ENCODE measurements around the gene FAM222A. TPM values are rescaled to one million over a fixed set of nuclear protein-coding genes. Genes with fewer than 3 reads are reported as not detected.

The FAM222A gene
- total RNA-seq, 2 donors from 2014 or later = 0.11 to 0.63 TPM

DNA sequence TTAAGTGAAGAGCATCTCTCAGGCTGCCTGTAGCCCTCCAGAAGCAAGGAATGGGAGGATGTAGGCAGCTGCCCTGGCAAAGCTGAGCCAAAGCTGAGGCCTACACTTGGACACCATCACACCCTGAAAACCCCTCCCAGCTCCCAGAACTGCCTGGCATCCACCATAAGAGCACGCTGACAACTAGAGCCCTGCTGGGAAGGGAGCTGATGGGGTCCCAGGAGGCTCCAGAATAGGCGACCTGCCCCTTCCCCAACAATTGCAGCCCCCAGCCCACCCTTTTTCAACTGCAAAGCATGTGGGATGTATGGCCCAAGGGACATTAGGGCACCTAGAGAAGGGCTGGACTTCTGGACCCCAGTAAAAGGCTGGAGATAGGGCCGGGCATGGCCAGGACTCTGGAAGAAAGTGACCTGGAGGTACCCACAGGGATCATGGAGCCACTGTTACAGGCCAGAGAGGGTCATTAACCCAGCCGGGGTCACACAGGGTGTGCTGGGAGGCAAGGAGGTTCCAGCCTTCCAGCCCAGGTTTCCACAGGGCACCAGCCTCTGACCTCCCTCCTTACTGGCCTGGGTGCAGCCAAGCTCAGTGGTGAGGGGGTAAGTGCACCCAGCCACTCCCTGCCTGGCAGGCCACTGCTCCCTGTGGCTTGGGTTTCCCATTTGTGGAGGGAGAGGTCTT, 27.8 kb downstream of the FAM222A start:
- no peak for ATAC-seq (replicated peaks)
- no peaks in the 10 kb centered on the region for H3K4me1 Mint-ChIP-seq
- no peaks in the 10 kb centered on the region for H3K9me3 Mint-ChIP-seq
- no peak overlapping the region for H3K4me3 Mint-ChIP-seq
- no peaks in the 10 kb centered on the region for H3K36me3 Mint-ChIP-seq (ENCODE audit: low read depth)
- no peaks in the 10 kb centered on the region for H3K27me3 Mint-ChIP-seq
- H3K27ac Mint-ChIP-seq = no peak overlapping the region

DNA sequence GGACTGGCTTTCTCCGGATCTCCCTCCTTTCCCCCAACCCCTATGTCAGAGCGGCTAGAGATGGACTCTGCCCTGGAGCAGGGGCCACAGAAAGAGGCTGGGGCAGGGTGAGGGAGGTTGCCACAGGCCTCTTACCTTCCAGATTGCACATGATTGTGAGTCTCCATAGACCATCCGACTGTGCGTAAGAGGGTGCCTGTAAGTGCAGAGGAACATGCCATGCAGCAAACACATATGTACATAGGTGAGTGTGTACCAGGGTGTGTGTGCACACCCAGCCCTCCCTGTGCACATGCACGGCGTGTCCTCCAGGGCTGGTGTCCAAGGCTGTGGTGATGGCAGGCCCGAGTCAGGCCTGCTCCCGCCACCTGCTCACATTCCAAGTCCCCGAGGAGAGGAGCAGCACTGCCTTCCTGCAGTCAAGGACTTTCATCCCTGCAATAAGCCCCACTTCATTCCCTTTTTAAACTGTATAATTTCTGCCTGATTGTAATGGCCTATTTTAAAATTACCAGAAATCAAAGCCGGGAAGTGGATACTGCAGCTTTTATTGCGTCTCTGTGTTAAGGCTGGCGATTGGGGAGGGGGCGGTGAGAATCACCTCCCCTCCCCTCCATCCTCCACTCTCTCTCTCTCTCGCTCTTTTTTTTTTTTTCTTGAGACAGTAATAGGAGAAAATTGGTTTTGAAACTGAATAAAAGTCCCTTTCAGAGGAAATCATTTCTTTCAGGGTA, 28.5 kb downstream of the FAM222A start:
- Mint-ChIP-seq H3K36me3 (ENCODE audit: low read depth) (no peaks in the 10 kb centered on the region), H3K4me3 (no peak overlapping the region), H3K27ac (no peak overlapping the region), H3K4me1 (no peaks in the 10 kb centered on the region), H3K27me3 (no peaks in the 10 kb centered on the region), H3K9me3 (no peaks in the 10 kb centered on the region)
- ATAC-seq (replicated peaks) = no peak

DNA sequence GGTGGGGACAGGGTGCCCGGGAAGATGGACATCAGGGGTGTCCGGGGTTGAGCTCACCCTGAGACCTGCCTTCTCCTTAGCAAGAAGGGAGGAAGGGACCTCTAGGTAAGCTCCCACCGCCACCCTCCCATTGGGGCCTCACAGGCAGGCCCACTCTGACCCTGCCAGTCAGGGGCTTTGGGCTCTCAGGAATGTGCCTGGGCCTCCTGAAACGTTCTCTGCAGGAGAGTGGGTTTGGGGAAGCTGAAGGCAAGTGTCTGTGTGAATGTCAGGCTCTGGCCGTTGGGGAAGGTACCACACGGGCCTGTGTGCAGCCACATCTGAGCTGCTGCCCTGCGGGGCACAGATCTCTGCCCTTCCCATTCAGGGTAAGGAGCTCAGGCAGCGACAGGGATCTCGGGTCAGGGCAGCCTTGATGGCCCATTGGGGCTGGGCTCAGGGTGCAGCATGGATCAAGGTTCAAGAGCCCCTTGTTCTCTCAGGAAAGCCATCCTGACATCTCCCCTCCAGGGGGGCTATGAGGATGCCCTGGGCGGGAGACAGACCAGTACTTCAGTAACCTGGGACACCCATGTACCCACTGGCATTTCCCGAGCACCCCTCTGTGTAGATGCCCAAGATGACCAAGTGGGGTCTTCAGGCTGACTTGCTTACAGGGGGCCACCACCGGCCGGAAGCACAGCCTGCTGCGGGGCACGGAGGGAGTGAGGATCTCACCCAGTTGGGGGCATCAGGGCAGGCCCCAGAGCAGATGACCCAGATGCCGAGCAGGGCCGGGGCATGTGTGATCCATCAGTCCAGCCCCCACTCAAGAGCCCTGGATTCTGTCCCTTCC, 29.7 kb downstream of the FAM222A start:
- no peaks in the 10 kb centered on the region for H3K27me3 Mint-ChIP-seq
- no peak for ATAC-seq (replicated peaks)
- H3K9me3 Mint-ChIP-seq = no peaks in the 10 kb centered on the region
- H3K4me3 Mint-ChIP-seq = no peak overlapping the region
- no peak overlapping the region for H3K27ac Mint-ChIP-seq
- H3K4me1 Mint-ChIP-seq = no peaks in the 10 kb centered on the region
- H3K36me3 Mint-ChIP-seq (ENCODE audit: low read depth) = no peaks in the 10 kb centered on the region

DNA sequence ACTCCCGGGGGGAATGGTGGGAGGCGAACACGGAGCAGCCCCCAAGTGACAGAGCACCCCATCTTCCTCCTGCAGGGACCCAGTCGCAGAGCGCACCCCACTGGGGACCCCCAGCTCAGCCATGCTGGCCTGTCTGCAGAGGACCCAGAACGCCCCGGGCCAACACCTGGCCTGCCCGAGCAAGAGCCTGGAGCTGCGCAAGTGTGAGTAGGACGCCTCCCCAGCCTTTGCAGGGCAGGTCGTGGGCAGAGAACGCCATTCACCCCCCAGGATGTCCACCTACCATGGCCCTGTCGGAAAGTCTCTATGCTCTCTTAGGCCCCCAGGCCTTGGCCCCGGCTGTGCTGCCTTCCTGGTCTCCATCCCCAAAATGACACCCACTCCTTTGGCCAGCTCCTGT, 30.4 kb downstream of the FAM222A start:
- Mint-ChIP-seq H3K27me3 (no peaks in the 10 kb centered on the region), H3K36me3 (ENCODE audit: low read depth) (no peaks in the 10 kb centered on the region), H3K4me1 (no peaks in the 10 kb centered on the region), H3K9me3 (no peaks in the 10 kb centered on the region), H3K27ac (no peak overlapping the region), H3K4me3 (no peak overlapping the region)
- no peak for ATAC-seq (replicated peaks)

DNA sequence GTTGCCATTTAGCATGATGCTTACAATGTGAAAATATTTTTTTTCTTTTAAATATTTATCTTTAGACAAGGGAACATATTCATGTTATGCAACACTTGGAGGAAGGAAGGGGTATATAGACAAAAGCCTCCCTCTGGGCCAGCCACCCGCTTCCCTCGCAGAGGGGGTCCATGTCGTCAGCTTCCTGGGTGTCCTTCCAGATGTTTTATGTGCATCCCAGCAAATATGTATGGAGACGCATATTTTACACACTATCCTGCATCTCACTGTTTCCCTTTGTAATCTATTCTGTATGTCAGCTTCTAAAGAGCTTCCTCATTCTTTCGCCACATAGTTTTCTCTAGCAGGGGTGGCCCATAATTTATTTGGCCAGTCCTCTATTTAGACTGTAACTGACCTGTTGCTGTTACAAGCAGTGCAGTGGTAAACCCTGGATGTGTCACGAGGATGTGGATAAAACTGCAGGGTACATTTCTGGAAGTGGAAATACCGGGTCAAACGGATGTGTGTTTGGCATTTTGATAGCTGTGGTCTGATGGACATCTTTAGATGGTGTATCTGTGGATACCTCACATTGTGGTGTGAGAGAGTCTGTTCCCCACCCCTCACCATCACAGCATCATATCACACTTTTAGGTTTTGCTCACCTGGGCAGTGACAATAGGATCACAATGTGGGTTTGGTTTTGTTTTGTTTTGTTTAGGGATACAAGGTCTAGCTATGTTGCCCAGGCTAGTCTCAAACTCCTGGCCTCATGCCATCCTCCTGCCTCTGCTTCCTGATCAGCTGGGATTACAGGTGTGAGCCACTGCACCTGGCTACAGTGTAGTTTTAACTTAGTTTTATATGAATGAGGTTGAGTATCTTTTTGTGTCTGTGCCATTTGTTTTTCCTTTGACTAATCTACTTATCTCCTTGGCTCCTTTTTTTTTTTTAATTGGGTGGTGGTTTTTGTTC, 31.6 kb downstream of the FAM222A start:
- Mint-ChIP-seq H3K4me3 (no peak overlapping the region), H3K4me1 (no peaks in the 10 kb centered on the region), H3K27ac (no peak overlapping the region), H3K9me3 (no peaks in the 10 kb centered on the region), H3K36me3 (ENCODE audit: low read depth) (no peaks in the 10 kb centered on the region), H3K27me3 (no peaks in the 10 kb centered on the region)
- no peak for ATAC-seq (replicated peaks)

DNA sequence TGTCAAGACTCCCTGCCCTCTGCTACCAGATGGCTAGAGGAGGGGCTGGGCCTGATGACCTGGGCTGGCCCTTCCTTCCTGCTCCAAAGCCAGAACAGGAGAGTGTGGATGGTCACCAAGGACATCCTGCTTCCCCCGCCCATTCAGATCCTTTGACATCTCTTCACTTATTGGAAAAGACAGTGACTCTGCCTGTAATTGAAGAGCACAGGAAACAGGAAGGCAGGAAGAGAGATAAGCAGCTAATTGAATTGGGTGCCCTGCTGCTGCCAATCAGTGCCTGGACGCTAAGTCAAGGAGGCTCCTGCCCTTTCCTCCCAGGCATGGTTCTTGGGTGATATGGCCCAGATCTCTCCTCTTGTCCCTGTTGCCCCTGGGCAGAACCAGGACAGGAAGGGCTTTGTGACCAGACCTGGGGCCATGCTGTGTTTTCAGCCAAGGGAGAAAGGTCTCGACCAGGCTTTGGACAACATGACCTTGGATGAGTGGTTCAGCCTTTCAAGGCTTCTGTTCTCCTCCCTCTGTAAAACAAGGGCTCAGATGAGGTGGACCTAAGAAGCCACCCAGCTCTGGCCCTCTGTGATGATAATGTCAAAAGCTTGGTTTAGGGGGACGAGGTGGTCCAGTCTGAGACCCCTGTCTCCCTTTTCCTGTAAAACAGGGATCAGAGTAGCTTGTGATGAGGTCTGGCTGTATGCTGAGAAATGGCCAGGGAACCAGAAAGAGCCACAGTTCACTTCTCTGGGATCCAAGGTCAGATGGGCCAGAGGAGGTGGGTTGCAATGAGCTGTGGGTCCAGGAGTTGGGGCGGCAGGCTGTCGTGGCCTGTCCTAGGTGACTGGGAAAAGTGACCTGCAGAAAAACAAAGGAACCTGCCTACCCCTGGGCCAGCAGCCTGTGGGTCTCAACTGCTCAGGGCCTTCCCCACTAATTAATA, 38.8 kb downstream of the FAM222A start:
- Mint-ChIP-seq H3K27ac (no peak overlapping the region), H3K27me3 (peaks cover 6% of the 10 kb centered on the region), H3K36me3 (ENCODE audit: low read depth) (no peaks in the 10 kb centered on the region), H3K9me3 (peaks cover 6% of the 10 kb centered on the region), H3K4me1 (no peaks in the 10 kb centered on the region), H3K4me3 (no peak overlapping the region)
- ATAC-seq (replicated peaks) = no peak

DNA sequence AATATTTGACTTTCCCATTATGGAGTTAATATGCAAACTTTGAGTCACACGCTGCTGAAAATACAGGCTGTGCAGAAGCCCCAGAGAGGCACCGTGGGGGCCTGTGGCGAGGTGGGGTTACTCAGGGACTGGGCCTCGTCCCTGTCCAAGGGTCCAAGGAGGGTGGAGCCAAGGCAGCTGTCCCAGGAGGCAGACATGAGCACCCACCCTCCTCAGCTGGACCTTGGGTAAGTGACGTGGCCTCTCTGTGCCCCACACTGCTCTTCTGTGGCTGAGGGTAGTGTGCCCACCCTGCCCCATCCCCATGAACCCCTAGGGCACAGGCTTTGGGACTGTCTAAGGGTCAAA, 39.4 kb downstream of the FAM222A start:
- Mint-ChIP-seq H3K9me3 (peaks cover 11% of the 10 kb centered on the region), H3K4me3 (no peak overlapping the region), H3K27me3 (peaks cover 12% of the 10 kb centered on the region), H3K36me3 (ENCODE audit: low read depth) (no peaks in the 10 kb centered on the region), H3K4me1 (no peaks in the 10 kb centered on the region), H3K27ac (no peak overlapping the region)
- ATAC-seq (replicated peaks) = no peak

DNA sequence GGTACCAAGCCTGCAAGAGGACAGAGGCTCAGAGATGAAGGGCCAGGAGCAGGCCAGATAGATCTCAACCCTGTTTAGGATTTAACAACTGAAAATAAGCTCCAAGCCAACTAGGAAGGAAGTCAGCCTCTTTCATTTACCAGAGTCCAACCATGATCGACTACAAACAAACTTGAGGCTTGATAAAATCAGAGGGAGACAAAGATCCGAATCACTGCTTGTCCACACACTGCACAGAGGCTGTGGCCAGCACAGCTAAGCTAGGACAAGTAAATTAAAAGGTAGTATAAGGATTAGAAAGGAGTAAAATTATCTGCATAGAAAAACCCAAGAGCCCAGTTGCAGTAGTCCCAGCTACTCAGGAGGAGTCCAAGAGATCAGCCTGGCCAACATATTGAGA, 40.3 kb downstream of the FAM222A start:
- Mint-ChIP-seq H3K9me3 (peaks cover 11% of the 10 kb centered on the region), H3K4me1 (no peaks in the 10 kb centered on the region), H3K36me3 (ENCODE audit: low read depth) (no peaks in the 10 kb centered on the region), H3K27ac (no peak overlapping the region), H3K4me3 (no peak overlapping the region), H3K27me3 (peaks cover 12% of the 10 kb centered on the region)
- ATAC-seq (replicated peaks) = no peak

DNA sequence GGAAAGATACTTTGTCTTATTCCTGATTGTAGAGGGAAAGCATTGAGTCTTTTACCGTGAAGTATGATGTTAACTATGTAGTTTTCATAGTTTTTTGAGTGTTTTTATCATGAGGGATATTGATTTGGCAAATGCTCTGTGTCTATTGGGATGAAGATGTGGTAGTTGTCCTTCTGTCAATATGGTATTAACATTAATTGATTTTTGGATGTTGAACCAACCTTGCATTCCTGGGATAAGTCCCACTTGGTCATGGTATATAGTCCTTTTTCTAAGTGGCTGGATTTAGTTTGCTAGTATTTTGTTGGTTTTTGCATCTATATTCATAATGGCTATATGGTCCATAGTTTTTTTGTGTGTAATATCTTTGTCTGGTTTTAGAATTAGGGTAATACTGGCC, 42.8 kb downstream of the FAM222A start:
- no peak overlapping the region for H3K27ac Mint-ChIP-seq
- ATAC-seq (replicated peaks) = no peak

DNA sequence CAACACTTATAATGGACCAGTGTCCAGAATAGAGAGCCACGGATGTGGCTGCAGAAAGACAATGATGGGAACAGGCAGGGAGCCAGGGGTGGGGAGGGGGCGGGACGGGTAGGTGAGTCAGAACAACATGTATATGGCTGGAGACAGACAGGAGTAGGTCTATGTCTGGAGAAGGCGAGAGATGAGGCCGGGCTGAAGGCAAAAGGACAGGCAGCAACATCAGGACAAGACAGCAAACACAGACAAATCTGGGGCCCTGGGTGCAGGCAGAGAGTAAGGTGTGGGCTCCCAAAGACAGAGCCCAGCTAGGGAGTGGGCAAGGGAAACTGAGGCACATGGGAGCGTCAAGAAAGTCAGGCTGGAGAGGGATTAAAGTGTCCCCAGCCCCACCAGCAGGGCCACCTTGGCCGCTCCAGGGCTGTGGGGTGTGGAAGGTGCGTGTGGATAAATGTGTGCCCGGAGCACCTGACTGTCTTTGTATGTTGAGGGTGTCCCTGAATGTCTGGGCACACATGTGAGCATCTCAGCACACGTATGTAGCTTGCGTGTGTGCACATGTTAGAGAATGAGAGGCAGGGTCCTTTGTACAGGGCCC, 44.1 kb downstream of the FAM222A start:
- peaks cover 12% of the 10 kb centered on the region for H3K27me3 Mint-ChIP-seq
- H3K4me3 Mint-ChIP-seq = no peak overlapping the region
- ATAC-seq (replicated peaks) = no peak
- peaks cover 11% of the 10 kb centered on the region for H3K9me3 Mint-ChIP-seq
- no peaks in the 10 kb centered on the region for H3K36me3 Mint-ChIP-seq (ENCODE audit: low read depth)
- H3K4me1 Mint-ChIP-seq = no peaks in the 10 kb centered on the region
- H3K27ac Mint-ChIP-seq = no peak overlapping the region

More for the DNA sequence above, 42.8 kb downstream of the FAM222A start:
- Mint-ChIP-seq H3K27me3 (peaks cover 12% of the 10 kb centered on the region), H3K4me3 (no peak overlapping the region), H3K4me1 (no peaks in the 10 kb centered on the region), H3K36me3 (ENCODE audit: low read depth) (no peaks in the 10 kb centered on the region), H3K9me3 (peaks cover 11% of the 10 kb centered on the region)

DNA sequence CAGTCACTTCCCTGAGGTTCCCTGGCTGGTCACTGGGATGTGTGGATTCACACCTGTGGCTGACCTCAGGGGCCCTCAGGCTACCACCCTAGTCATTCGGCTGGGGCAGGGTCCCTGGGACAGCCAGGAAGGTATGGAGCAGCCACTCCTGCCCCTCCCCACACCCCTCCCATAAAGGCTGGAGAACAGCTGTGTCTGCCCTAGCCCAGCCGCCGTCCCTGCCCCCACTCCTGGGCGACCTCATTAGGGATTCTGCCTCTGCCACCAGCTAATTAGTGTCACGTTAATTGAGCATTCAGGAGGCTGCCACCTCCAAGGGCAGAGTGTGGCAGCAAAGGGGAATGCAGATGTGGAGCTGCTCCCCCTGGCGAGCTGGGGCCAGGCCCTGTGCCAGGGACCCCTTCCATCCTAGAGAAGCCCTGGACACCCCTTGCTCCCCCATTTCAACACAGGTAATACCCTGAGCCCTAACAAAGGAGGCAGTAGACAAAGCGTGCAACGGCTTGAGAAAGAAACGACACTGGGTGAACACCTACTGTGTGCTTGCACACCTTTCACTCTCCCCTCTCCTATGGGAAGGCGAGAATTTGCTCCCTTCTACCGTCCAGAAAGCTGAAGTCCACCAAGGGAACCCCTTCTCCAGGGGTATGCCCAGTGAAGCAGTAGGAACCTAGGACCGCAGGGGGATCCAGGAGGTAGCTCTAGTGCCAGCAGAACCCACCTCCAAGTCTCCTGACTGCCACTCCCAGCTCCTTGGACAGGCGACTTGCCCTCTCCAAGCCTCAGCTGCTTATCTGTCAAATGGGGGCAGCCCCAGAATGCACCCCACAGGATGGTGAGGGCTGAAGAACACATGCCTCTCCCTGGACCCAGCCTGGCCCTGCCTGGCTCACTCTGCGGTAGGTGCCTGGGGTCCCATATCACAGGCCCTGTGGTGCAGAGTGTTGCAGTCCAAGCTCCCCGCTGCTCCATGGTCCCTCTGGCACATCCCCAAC, 45.1 kb downstream of the FAM222A start:
- H3K4me1 Mint-ChIP-seq = no peaks in the 10 kb centered on the region

DNA sequence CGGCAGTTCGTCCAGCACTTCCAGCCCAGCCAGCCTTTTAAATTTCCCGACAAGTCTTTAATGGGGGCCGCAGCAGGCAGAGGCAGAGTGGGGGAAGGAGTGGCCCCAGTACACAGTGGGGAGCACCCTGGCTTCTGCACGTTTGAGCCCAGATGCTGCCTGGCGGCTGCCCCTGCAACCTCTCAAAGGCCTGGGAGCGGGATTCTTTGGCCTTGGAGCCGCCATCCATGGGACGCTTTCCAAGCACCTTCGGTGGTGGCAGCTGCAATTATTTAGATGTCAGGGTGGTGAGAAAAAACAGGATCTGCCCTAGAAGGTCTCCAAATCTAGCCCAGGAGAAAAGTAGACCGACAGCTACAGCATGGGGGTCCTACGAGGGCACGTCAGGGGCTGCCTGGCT, 46.0 kb downstream of the FAM222A start:
- H3K27ac Mint-ChIP-seq = no peak overlapping the region
- peaks cover 11% of the 10 kb centered on the region for H3K9me3 Mint-ChIP-seq

More for the DNA sequence above, 45.1 kb downstream of the FAM222A start:
- peaks cover 11% of the 10 kb centered on the region for H3K9me3 Mint-ChIP-seq
- peaks cover 12% of the 10 kb centered on the region for H3K27me3 Mint-ChIP-seq
- no peaks in the 10 kb centered on the region for H3K36me3 Mint-ChIP-seq (ENCODE audit: low read depth)
- H3K4me3 Mint-ChIP-seq = no peak overlapping the region
- no peak overlapping the region for H3K27ac Mint-ChIP-seq
- no peak for ATAC-seq (replicated peaks)

More for the DNA sequence above, 46.0 kb downstream of the FAM222A start:
- no peak for ATAC-seq (replicated peaks)
- no peaks in the 10 kb centered on the region for H3K36me3 Mint-ChIP-seq (ENCODE audit: low read depth)
- H3K4me1 Mint-ChIP-seq = no peaks in the 10 kb centered on the region
- no peak overlapping the region for H3K4me3 Mint-ChIP-seq
- peaks cover 12% of the 10 kb centered on the region for H3K27me3 Mint-ChIP-seq
